G401 (cell line): ENCODE results near the gene MROH8. TPM values are rescaled to one million over a fixed set of nuclear protein-coding genes. Genes with fewer than 3 reads are reported as not detected.

Source experiments
- DNase-seq: peaks from one replicate; pipeline ENCODE4 v3.0.0-alpha.2; 2015; ENCODE audit warnings: low spot score
- in situ Hi-C: cut with HindIII; loops from 2 replicates; pipeline ENCODE4 v1.10.0; 2016; ENCODE audit warnings: low sequenced_read_pairs, mixed read lengths
- total RNA-seq: library from RNA; depleted of rRNA; stranded (reverse); fragments of >200 nt; shearing (Covaris generic); gene quantifications from 2 replicates; pipeline ENCODE4 v1.2.3, GENCODE V29; 2014; rRNA removed

Gene MROH8
- total RNA-seq: 0.07 and 1.8 TPM in 2 replicates

DNA sequence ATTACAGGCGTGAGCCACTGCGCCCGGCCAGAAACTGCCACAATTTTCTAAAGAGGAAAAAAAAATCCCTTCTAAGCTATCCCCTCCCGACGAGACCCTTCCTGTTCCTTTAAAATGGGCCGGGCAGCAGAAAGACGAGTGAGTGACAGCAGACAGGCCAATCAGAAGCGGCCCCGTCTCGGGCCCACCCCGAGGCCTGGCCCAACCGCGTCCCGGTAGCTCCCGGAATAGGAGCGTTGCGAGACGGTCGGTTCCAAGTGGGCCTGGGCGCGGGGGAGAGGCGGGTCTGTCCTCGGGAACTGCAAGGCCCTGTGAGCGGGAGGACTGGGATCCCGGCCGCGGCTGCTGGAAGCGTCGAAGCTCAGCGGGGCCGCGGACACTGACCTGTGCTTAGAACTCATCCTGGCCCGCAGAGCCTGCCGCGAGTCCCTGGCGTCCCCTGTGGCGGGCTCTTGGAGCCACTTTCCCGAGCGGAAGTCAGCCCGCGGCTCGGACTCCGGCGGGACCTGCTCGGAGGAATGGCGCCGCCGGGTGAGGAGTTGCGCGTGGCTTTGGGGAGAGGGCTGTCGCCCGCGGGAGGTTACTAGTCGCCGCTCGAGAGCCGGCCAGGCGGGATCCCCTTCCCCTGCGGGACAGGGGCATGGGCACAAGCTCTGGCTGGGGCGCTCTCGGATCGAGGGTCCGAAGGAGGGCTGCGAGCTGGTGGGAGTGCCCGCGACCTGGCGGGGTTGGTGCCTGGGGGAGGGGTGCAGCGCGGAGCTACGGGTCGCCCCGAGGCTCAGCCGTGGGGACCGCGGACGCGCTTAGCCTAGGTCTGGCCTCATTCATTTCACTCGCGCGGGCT is at the start of gene MROH8, which contains the start of gene RPN2:
Gene MROH8, minus strand, starts transcription at position 710 of the 844 bp plus-strand sequence.
Gene RPN2, plus strand, starts transcription at position 492 of the 844 bp plus-strand sequence. Its CDS starts 27 bp downstream, at position 519.
- in situ Hi-C loops: no loop called here
- peak; percentile 99 for DNase-seq

DNA sequence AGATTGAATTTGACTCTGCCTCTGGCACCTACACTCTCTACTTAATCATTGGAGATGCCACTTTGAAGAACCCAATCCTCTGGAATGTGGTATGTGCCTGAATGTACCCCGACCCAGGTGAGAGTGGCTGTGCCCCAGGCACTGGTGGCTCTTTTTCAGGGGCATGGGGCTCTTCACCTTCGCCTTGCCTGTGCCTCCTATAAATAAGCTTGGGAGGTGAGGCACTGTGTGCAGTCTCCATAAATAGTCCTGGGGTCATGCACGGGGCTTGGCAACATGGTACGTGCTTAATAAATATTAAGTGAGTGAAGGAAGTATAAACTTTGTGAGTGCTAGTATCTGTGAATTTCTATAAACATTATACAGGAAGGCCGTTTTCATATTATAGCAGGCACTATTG is 49.3 kb upstream of the MROH8 start:
- in situ Hi-C loops: no loop called here
- DNase-seq: no peak

DNA sequence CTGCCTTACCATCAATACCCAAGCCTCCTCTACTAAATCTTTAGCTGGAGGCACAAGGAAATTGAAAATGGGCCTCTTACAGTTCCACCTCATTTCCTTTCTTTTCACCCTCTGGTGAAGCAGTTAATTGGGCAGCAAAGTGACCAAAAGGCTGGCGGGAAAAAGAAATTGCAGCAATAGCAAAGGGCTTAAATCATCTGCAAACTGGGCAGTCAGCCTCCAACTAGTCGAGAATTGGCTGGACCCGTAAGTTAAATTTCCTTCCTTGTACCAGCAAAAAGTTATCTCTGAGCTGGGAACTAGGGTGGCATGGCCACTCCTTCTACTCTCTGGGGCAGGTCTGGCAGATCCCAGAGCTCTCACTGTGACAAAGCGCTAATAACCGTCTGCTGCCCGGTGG is 48.7 kb upstream of the MROH8 start:
- no peak for DNase-seq
- in situ Hi-C loops: no loop called here

DNA sequence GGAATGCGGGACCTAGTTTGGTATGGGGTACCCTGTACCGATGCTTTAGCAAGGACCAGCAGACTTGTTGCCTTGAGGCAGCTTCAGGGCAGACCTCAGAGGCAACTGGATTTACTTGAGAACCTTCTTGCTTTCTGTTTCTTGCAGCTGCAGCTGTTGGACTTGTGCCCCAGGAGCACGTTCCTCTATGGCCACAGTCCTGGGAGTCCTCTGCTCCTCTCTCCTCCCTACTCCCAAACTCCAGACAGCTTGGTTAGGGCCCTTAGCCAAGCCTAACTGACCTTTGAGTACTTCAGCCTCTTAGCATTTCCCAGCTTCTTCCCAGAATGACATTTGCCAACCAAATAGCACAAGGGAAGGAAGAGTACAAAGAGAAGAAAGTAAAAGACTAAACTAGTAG is 47.5 kb upstream of the MROH8 start:
- in situ Hi-C loops: no loop called here
- no peak for DNase-seq

DNA sequence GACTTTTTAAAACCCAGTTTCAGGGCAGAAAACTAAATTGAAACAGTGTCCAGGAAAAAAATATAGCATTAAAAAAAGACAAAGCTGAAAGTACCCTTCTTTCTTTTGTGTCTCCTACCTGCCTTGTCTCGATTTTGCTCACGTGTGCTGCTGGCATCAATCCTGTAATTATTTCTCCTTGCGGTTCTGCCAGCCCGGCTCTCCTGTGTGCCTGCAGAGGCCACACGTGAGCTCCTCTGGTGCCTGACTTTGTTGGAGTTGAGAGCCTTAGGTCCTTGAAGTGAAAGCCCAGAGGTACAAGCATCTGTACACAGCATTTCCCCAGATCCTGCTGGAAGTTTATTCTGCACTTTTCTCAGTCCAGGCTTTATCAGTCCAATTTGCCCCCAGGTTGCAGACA is 45.8 kb upstream of the MROH8 start:
- in situ Hi-C loops: no loop called here
- DNase-seq: no peak

GRCh38 chr20:37223053-37223452 is 43.7 kb upstream of the MROH8 start:
- in situ Hi-C loops: no loop called here
- DNase-seq: no peak

DNA sequence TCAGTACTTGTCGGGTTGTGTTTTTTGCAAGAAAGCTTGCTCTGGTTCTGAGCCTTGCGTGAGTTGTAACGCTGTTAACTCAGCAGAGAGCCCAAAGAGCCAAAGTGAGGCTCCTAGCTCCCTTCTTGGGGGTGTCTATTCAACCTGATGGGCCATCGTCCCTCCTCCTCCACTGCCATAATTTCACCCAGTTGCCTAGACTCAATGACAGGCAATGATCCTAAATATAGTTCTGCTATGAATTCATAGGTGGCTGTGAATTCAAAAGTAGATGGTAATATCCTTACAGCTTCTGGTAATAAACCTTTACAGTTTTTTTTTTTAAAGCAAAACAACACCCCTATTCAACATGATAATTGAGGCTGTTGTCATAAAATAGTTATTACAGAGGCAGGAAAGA is 42.7 kb upstream of the MROH8 start:
- no peak for DNase-seq
- in situ Hi-C loops: no loop called here

DNA sequence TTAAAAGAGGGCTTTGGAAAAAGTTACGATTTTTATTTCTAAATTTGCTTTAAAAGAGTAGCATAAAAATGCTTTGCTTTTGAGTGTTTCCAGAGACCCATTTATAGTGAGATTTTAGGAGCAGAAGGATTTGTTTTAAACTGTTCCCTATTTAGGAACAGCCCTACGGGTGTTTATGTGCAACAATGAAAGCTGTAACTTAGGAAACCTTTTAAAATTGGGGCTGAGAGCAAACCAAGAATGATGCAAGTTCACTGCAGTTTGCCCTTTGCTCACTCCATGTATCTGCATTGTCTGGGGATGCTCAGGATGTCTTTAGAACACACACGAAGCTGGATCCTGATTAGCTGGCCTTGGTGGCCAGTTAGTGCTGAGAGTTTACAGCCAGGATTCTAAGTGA is 41.4 kb upstream of the MROH8 start:
- no peak for DNase-seq
- in situ Hi-C loops: no loop called here

DNA sequence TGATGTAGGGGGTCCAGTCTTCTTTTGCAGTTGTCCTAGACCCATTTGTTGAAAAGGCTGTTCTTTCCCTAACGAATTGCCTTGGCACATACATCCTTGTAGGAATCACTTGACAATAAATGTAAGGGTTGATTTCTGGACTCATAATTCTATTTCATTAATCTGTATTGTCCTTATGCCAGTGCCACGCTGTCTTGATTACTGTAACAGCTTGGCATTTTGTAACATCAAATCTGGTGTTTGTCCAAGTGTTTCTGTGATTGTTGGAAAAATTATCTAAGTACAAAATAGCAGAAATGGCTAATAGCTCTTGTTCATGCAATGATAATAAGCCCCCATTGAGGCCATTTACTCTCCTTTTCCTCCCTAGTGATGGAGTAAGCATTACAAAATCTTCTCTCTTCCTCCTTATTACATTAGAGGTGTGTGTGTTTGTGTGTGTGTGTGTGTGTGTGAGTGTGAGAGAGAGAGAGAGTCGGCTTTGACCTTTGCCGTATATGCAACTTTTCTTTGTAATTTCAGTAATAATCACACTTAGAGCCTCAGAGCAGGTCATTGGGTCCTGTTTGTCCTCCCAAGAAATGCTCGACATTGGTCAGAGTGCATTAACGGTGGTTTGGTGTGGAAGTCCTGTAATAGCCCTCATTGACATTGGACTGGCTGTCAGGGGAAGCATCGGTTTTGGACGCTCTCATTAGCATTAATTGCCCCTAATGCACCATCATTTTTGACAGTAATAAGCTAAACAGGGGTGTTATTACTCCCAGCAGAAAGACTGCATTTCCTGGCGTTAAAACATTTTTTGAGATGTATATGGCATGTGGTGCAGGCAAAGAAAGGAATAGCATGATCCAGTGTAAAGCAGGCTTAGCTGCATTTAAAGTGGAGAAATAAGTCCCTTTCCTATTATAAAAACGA is 40.7 kb upstream of the MROH8 start:
- in situ Hi-C loops: no loop called here
- no peak for DNase-seq

- no peak for DNase-seq
- in situ Hi-C loops: no loop called here
Observed at GRCh38 chr20:37218976-37219375, 39.6 kb upstream of the MROH8 start.

DNA sequence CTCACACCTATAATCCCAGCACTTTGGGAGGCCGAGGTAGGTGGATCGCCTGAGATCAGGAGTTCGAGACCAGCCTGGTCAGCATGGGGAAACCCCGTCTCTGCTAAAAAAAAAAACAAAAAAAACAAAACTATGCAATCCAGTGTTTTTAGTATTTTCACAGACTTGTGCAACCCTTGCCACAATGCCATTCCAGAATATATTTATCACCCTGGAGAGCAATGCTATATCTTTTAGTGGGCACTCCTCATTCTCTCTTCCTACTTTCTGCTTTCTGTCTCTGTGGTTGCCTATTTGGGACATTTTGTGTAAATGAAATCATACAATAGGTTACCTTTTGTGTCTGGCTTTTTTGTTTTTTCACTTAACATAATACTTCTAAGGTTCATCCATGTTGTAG is 39.1 kb upstream of the MROH8 start:
- in situ Hi-C loops: no loop called here
- DNase-seq: no peak

- in situ Hi-C loops: no loop called here
Observed at GRCh38 chr20:37209661-37210314, 30.4 kb upstream of the MROH8 start.

DNA sequence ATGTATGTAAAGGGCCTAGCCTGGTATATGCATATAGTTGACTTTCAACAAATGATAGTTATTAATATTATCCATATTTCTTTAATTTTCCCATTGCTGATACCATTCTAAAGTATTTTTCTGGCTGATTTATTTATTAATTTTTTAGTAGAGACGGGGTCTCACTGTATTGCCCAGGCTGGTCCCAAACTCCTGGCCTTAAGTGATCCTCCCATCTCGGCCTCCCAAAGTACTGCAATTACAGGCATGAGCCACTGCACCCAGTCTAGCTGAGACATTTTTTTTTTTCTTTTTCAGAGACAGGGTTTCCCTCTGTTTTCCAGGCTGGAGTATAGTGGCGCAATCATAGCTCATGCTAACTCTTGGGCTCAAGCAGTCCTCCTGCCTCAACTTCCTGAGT is 29.8 kb upstream of the MROH8 start:
- in situ Hi-C loops: no loop called here
- DNase-seq: no peak

More at GRCh38 chr20:37209661-37210314, 30.4 kb upstream of the MROH8 start:
- DNase-seq: no peak

- DNase-seq: no peak
- in situ Hi-C loops: no loop called here
Observed at GRCh38 chr20:37207171-37207570, 27.8 kb upstream of the MROH8 start.

GRCh38 chr20:37205794-37206193 is 26.4 kb upstream of the MROH8 start:
- in situ Hi-C loops: no loop called here
- DNase-seq: no peak

GRCh38 chr20:37205130-37205529 is 25.8 kb upstream of the MROH8 start:
- in situ Hi-C loops: no loop called here
- no peak for DNase-seq

DNA sequence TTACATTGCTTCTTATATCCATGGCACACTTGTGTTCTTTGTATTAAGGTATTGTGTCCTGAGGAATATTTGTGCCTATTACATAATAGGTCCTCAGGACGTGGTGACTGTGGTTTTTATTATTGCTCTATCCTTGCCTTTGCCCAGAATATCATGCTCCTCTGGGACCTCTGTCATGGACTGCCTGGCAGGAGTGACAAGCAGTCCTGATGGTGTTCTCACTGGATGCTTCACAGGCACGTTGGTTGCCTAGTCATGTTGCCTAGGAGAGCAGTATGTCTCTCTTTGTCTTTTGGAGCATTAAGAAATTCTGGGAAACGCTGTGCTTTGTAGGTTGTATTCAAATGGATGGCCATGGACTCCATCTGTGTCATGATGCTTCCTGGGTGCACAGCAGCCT is 24.7 kb upstream of the MROH8 start:
- in situ Hi-C loops: no loop called here
- no peak for DNase-seq

DNA sequence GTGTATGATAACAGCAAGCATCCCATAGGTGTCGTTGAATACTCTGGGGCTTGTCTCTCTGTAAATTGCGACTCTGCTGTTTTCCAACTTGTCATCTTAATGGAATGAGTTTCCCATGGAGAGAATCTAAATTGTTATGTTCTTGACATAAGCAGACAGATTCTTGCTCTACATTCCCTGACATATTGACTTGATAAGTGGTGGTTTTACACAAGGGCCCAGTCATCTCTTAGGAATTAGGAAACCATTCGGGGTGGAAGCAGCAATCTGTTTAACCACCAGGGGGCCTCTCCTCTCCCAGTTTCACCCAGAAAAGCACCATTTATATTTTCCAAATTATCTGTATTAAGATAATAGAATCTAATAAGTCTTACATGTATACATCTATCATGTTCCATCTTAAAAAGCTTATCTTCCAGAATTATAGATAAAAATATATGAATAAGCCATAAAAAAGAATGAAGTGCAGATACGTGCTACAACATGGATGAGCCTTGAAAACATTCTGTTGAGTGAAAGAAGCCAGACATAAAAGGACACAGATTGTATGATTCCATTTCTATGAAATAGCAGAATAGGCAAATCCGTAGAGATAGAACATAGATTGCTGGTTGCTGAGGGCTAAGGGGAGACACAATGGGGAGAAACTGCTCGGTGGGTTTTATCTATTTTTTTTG is 23.1 kb upstream of the MROH8 start:
- in situ Hi-C loops: no loop called here
- peak; percentile 43 for DNase-seq

GRCh38 chr20:37201827-37202162 is 22.4 kb upstream of the MROH8 start:
- in situ Hi-C loops: no loop called here
- no peak for DNase-seq
